GM21515 (cell line): Measurements from ENCODE around the gene MYH15.
"Not testable (repeated sequence)": the region's sequence is repeated elsewhere in the genome, so short reads cannot be mapped to it uniquely, and the experiment has no call there.

Experiments
- ATAC-seq: cut with Tn5 transposase; IDR thresholded peaks from one replicate; pipeline ENCODE4 v1.9.1; 2021; ENCODE audit not compliant: unreplicated experiment

Gene MYH15

GRCh38 chr3:108391917-108392593 is 118.3 kb downstream of the MYH15 start:
- no peak for ATAC-seq

- no peak for ATAC-seq
Observed at GRCh38 chr3:108389372-108389771, 121.0 kb downstream of the MYH15 start.

GRCh38 chr3:108388136-108389132 is 122.0 kb downstream of the MYH15 start:
- peak; percentile 72 for ATAC-seq

- ATAC-seq, result no peak
Observed at GRCh38 chr3:108387063-108387462, 123.3 kb downstream of the MYH15 start.

- ATAC-seq, result no peak
Observed at GRCh38 chr3:108383306-108383705, 127.1 kb downstream of the MYH15 start.

- no peak for ATAC-seq
Observed at GRCh38 chr3:108381529-108382140, 128.8 kb downstream of the MYH15 start.

GRCh38 chr3:108380128-108380795 is 130.1 kb downstream of the MYH15 start:
- ATAC-seq, result no peak

- ATAC-seq, result not testable (repeated sequence)
Observed at GRCh38 chr3:108378952-108379342, 131.4 kb downstream of the MYH15 start.

- ATAC-seq, result no peak
Observed at GRCh38 chr3:108378153-108378951, 132.0 kb downstream of the MYH15 start.

GRCh38 chr3:108377384-108377783 is 133.0 kb downstream of the MYH15 start:
- no peak for ATAC-seq

- ATAC-seq, result no peak
Observed at GRCh38 chr3:108376026-108376425, 134.4 kb downstream of the MYH15 start.

- ATAC-seq, result no peak
Observed at GRCh38 chr3:108359011-108359410, 151.4 kb downstream of the MYH15 start.

GRCh38 chr3:108357042-108357441 is 153.4 kb downstream of the MYH15 start:
- no peak for ATAC-seq

- ATAC-seq, result no peak
Observed at GRCh38 chr3:108354562-108354961, 155.8 kb downstream of the MYH15 start.

- no peak for ATAC-seq
Observed at GRCh38 chr3:108352176-108352575, 158.2 kb downstream of the MYH15 start.

- ATAC-seq, result no peak
Observed at GRCh38 chr3:108346301-108347227, 163.8 kb downstream of the MYH15 start.

GRCh38 chr3:108345492-108346205 is 164.7 kb downstream of the MYH15 start:
- no peak for ATAC-seq

- ATAC-seq, result no peak
Observed at GRCh38 chr3:108343491-108343890, 166.9 kb downstream of the MYH15 start.
